GM19438 (cell line): Measurements from ENCODE around the gene CPNE4.
"Not testable (repeated sequence)": the region's sequence is repeated elsewhere in the genome, so short reads cannot be mapped to it uniquely, and the experiment has no call there.

Experiments used
- ATAC-seq: cut with Tn5 transposase; IDR thresholded peaks from one replicate; pipeline ENCODE4 v1.9.1; 2021; ENCODE audit warnings: low read depth; ENCODE audit not compliant: unreplicated experiment

The CPNE4 gene

DNA sequence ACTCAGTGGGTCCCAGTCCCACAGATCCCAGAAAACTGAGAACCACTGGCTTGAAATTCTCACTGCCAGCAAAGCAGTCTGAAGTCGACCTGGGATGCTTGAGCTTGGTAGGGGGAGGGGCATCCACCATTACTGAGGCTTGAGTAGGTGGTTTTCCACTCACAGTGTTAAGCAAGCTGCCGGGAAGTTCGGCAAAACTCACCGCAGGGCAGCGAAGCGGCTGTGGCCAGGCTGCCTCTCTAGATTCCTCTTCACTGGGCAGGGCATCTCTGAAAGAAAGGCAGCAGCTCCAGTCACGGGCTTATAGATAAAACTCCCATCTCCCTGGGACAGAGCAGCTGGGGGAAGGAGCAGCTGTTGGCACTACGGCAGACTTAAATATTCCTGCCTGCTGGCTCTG lies 71.4 kb downstream of the CPNE4 start:
- not testable (repeated sequence) for ATAC-seq

DNA sequence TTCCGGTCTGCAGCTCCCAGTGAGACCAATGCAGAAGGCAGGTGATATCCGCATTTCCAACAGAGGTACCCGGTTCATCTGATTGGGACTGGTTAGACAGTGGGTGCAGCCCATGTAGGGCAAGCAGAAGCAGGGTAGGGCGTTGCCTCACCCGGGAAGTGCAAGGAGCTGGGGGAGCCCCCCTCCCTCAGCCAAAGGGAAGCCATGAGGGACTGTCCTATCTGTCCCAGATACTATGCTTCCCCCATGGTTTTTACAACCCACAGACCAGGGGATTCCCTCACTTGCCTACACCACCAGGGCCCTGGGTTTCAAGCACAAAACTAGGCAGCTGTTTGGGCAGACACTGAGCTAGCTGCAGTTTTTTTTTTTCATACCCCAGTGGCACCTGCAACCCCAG lies 71.8 kb downstream of the CPNE4 start:
- ATAC-seq = no peak

DNA sequence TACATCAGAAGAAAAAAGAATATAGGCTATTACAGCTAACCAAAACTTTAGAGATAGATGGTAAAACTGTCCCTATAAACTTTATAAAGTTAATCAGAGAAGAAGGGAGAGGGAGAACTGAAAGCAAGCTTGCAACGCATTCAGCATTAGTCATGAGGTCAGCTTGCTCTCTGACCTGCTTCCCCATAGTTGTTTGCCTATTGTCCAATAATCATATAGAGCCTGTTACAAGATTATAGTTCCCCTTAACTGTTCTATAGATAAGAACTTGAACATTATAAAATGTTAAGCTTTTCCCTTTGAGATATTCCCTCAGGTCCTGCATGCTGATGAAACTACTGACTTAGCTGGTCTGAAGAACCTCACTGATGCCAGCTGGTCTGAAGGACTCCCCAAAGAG lies 74.5 kb downstream of the CPNE4 start:
- no peak for ATAC-seq

DNA sequence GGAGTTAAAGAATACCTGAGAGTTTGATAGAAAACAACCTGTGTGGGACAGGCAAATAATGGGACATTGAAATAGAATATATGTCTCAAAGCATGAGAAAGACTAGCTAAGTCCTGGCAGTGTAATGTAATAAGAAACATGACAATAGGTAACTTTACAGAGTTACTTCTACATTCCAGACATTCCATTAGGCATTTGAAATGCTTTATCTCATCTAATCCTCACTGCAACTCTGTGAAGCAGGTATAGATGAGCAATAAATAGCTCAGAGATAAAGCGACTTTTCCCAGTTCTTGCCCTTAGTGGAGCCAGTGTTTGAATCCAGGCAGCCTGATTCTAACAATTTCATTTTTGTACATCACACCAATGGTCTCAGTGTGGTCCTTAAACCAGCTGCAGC lies 76.8 kb downstream of the CPNE4 start:
- no peak for ATAC-seq

DNA sequence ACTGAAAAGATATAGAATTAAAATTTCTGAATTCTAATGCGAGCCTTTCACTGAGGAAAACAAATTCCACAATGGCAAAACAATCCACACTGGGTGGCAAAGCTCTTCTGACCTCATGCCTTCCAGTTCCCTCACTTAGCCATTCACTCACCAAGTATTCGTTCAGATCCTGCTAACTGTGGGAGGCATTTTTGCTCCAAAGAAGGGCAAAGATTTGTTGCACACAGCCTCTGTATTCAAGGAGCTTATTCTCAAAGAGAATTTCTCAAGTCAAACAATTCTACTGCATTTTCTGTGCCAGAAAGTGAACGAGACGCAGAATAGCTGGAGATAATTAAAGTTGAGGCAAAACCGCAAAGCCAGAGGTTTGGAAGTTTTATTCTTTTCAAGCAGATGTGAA lies 77.3 kb downstream of the CPNE4 start:
- ATAC-seq = no peak

DNA sequence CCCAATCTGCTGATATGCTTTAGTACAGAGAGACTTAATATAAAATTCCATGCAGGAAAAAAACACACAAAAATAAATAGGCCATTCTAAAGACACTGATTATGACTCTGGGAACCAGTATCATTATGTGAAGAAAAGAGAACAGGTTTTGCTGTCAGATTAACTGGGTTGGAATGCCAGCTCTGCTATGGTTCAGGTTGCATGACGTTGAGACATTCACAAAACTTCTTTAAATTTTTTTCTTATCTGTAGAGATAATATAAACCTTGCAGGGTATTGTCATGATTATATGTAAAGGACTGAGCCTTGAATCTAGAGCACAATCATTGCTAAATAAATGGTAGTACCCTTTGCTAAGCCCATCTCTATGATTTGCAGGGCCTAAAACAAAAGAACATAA lies 86.0 kb downstream of the CPNE4 start:
- no peak for ATAC-seq

DNA sequence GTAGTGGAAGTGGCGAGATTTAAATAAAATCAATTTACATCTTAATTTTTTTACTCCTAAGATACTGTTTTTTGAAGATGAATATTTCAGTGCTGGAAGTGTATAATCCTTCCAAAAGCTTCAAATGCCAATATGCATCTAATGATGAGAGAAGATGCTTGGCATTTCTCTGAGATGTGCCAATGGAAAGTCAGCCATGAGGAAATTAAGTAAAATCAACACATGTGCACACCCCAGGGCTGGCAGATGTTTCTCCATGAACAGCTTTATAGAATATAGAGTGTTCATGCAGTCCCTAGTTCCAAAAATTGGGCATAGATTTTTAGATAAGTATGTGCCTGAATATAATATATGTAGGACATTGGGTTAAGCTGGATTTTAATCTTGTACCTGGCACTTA lies 90.1 kb downstream of the CPNE4 start:
- ATAC-seq = no peak

DNA sequence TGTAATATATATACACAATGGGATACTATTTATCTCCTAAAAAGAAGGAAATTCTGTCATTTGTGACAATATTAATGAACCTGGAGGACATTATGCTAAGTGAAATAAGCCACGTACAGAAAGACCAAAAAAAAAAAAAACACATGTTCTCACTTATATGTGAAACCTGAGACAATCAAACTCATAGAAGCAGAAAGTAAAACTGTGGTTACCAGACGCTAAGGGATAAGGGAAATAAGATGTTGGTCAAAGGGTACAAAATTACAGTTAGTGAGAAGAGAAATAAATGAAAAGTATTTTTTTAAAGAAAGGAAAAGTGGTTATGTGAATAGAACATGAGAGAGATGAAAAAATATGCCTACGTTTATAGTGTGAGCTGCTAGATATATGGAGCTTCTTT lies 101.1 kb downstream of the CPNE4 start:
- no peak for ATAC-seq

DNA sequence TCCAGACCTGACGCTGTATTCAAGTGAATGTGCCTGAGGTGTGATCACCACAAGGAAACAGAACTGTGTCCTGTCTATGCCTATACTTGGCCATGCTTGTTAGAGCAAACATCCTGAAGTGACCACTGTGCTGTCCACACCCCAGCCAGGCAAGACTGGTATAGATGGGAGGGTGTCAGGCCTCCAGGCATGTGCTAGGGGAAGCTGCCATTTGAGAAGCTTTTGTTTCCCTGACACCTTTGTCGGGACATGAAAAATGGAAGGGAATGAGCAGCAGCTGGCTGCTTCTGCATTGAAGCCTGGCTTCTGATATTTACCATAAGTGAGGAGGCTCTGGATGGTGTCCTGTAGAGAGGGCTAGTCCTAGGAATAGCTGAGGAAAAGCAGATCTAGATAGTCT lies 106.2 kb downstream of the CPNE4 start:
- no peak for ATAC-seq

DNA sequence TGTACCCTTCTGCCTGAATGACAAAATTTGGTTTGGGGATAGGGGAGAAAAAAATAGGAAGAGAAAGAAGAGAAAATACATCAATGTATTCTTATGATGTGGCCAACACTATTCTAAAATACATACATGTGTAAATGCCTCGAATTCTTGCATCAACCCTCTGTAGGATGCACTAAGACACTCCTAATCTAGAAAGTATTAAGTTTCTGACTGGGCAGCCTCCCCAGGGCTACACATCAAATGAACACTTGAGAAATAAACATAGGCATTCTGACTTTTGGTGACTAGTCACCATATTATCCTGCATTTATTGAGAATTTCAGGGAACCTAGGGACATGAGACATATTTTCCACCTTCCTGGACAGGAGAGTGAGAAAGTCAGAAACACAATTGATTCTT lies 109.2 kb downstream of the CPNE4 start:
- no peak for ATAC-seq

DNA sequence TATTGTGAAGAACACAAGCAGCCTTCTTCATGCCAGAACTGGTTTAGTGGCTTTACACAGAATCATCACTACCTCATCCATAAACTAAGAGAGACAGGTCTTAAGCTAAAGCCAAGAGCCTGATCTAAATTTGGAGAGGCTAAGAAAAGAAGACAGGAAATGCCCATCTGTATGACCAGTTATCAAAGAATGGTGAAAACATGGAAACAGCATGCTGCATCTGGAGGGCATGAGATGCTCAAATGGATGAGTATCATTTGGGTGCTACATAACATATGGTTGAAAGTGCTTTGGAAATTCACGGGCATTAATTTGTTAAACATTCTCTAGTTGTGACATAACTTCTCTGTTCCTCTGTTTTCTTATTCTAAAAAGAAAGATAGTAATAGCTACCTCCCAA lies 112.5 kb downstream of the CPNE4 start:
- no peak for ATAC-seq

DNA sequence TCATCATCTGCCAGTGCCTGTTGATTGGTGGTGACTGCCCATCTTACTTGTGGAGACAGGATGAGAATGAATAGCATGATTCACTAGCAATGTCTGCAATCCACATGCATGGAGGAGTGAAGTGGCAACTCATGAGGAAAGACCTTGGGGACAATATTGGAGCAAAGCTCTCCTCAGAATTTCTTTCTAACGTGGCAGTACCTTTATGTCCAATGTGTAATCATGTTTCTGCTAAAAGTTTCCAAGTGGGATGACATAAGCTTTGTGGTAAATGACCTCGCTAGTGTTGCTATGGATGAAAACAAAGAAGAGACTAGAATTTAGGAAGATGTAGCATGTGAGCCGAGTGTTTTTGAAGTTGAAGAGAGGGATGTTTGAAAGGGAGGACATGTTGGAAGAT lies 117.8 kb downstream of the CPNE4 start:
- ATAC-seq = no peak

DNA sequence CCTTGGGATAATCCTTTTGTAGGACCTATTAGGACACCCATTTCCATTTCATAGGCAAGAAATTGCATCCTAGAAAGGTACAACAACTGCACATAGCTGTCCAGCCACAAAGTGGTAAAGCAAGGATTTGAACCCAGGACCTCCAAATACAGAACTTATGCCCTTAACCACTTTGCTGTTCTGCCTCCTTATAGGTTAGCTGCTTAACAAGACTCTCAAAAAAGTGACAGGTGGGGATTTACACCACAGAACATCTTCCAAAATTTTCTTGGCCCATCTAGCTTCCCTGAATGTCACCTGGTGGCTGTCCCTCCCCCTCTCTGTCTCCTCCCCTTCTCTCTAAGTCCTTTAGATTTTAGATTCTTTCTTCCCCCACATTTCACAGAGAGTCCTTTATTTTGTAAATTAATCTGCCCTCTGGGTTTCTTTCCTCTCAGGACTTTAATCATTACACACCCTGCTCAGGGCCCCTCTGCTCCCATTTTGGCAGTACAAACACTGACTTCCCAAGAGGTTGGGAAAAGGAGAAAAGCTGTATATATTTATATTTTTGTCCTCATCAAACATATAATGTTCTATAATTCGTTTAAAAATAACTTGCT lies 120.6 kb downstream of the CPNE4 start:
- no peak for ATAC-seq

DNA sequence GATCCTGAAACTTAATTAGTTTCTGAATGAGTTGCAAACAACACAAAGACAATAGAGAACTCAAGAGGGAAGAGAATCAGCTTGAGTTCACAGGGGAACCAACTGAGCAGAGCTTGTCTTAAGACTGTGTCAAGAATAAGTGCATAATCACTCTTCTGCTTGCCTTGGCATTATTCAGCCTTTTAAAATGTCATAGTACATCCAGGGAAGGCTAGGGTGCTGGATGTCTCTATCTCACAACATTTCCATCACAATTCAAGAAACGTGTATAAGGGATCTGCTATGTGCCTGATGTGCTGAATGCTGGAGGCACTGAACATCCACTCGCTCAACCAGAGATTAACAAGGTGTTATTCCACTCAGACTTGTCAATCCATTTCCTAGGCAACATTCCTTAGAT lies 122.6 kb downstream of the CPNE4 start:
- no peak for ATAC-seq

DNA sequence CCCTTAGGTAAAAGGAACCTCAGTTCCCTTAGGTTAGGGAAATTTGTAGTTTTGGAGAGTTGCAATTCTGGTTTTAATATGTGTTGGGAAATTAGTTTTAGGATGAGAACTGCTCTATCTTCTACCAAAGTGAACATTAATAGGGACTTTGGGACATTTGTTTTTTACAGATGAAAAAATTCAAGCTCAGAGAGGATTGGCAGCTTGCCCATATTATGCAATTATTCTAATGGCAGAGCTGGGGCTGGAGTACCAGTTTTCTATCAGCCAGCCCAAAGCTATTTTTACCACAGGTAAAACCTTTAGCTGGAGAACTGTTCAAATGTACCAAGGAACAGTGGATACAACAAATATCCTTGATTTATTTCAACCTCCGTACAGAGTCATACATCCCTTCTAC lies 127.0 kb downstream of the CPNE4 start:
- ATAC-seq = no peak

DNA sequence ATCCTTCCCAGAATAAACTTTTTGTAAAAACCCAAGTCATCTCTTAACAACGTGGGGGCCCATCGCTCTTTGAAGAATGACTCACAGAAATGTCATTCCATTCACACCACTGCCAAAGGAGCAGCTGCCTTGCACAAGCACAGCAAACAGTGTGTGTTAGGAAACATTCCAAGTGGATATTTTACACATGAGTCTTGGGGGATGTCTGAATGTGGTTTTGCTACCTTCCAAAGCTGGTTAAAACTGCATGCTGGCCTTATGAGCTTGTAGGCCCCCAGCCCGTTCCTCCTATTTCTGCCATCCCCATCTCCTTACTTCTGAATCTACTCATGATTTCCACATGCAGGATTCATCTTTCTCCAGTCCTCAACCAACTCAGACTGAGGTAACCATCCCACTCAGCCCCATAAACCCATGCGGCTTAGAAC lies 130.8 kb downstream of the CPNE4 start:
- no peak for ATAC-seq

DNA sequence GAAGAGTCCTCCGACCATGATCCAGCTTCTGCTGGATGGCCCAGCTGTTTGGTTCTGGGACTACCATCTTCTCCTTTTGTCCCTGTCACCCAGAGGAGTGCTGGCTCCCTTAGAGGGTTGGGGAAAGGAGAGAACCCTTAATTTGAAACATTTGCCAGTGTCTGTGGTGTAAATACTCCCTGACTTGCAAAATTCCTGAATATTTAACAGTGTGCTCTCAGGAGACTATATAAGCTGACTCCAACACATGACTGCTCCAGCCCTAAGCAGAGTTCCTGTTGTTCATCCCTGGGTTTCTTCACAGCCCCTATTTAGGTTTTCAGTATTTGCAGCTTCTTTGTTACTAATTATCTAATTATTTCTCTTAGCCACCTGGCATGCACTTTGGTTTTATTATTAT lies 133.1 kb downstream of the CPNE4 start:
- no peak for ATAC-seq

DNA sequence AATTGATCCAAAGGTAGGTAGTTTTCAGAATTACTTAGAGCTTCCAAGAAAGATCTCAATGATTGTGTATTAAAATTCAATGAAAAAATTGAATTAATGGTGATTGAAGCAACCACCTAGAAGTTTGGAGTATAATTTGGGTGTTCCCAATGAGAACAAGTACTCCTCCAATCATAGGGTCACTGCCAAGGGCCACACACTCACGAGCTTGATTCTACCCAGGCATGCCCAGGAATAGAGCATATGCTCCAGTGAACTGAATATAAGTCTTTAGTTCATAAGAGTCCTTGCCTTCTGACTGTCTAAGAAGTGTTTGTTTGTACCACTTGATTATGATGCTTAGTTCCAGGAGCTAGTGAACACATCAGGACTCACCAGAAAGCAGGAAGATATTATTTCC lies 133.9 kb downstream of the CPNE4 start:
- no peak for ATAC-seq

DNA sequence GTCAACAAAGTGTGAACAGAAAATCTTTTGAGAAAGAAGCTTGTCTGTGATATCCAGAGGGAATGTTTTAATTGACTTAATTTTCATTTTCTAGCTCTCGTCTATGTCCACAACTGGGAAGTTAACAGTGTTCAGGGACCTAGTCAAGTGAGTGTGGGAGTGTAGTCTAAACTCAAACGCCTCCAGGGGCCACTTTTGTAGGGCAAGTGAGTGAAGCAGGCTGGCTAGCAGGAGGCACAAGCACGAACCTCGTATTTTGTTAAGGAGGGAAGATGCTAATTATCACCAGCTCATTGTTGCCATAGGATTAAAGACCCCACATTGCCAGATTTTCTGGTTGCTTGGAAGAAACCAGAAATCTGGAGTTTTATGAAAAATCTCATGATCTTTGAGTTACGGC lies 135.8 kb downstream of the CPNE4 start:
- ATAC-seq = no peak

DNA sequence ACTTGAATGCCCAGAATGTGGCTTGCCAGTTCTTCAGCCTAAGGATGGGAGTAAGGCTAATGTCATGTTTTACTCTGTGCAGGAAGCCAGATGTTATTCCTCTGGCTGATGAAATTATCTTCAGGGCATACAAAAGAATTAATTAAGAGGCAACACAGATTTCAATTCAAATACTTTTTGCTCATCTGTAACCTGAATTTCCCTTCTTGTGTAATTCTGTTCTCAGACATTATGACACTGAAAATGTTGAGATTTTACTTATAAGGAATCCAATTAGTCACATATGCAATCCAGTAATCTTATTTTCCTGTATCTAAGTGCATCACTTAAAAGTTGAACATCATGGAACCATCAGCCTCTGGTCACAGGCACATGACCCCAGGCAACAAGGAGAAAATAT lies 136.5 kb downstream of the CPNE4 start:
- no peak for ATAC-seq

DNA sequence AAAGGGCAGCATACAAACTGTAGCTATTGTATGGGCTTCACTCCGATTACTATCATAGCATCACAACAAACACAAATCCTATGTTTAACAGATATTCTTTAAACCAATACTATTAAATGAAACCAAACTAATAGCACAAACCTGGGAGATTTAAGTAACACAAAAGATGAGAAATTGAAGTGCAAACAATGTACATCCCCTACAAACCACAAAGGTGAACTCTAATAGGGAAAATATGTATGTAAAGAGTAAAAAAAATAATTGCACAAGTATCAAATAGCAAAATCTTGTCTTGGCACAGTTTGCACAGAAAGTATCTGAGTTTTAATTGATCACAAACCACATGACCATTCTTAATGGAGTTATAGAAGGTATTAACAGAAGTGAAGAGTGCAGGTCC lies 138.5 kb downstream of the CPNE4 start:
- ATAC-seq = no peak

DNA sequence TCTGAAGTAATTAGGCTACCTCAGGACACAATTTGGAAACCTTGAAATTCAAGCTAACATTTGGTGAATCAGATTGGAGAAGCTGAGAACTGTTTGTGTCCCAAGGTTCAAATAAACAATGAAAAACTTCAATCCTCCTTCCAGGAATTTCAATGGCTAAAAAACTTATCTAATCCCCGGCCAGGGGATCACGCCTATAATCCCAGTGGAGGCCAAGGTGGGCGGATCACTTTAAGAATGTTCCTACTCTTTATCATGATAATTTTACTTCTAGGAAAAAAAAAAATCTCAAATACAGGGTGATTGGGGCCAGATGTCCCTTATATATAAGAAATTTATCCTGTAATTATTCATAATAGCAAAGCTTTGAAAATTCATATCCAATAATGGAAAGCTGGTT lies 139.0 kb downstream of the CPNE4 start:
- ATAC-seq = no peak

DNA sequence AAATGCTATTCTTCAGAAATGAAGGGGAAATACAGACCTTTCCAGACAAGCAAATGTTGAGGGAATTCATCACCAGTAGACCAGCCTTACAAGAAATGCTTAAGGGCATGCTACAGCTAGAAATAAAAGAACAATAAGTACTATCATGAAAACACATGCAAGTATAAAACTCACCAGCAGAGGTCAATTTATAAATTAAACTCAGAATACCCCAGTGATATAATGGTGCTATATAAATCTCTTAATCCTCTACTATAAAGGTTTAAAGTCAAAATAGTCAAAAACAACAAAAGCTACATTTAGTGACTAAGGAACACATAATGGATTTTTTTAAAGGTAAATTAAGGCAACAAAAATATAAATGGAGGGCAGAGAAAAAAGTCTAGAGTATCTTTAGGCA lies 142.5 kb downstream of the CPNE4 start:
- no peak for ATAC-seq
